ENCODE data around the gene RECQL.

DNA sequence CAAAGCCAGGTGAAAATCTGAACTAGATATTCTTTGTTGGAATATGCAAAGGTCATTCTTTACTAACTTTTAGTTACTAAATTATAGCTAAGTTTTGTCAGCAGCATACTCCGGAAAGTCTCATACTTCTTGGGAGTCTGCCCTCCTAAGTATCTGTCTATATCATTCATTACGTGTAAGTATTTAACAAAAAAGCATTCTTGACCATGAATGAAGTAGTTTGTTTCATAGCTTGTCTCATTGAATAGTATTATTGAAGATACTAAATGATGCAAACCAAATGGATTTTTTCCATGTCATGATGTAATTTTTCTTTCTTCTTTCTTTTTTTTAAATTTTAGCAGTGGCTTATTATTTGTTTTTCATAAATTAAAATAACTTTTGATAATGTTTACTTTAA lies 14.8 kb upstream of the RECQL start:
- no peak for TF ChIP-seq CTCF (IDR thresholded peaks at IDR 0.05)
- TF ChIP-seq POLR2AphosphoS5 (IDR thresholded peaks at IDR 0.05; ENCODE audit: insufficient read depth in 1 of 2, low read depth in 1 of 2), result no peak

Data from vagina (tissue), 2 donors.